K562 (cell line): Measurements from ENCODE around the gene TMEM247. TPM values are rescaled to one million over a fixed set of nuclear protein-coding genes. Genes with fewer than 3 reads are reported as not detected.

Source experiments
- ATAC-seq: fragments of 200-7000 bp; cut with Tn5 transposase; 3 replicates; pipeline ENCODE4 v1.9.1; 2020; ENCODE audit warnings: moderate library complexity
- BruUV-seq: library from RNA; stranded (reverse); fragments of 400-500 nt; replicated peaks from 2 replicates; lab custom pipeline; 2021; lab: Mats Ljungman, UMichigan
- CTCF ChIA-PET: fragments of 300-600 bp; formaldehyde crosslinking; extraction: SDS; loops from one replicate; lab custom pipeline; 2021; ENCODE audit warnings: low intra/inter-chr PET ratio; lab: Yijun Ruan, JAX
- POLR2A ChIA-PET: fragments of 300-600, 350-650 bp; sonication (Branson Sonifier 250); formaldehyde crosslinking; extraction: SDS; loops from one replicate; lab custom pipeline; 2021; ENCODE audit warnings: antibody characterized with exemption, inconsistent platforms; lab: Yijun Ruan, JAX
- DNase-seq, 4 experiments: peaks; one replicate each; pipeline versions ENCODE4 v3.0.0 to v3.0.0-alpha.2; 2011 to 2018; ENCODE audit warnings: low spot score in 3 of 4, mixed read lengths in 3 of 4; ENCODE audit errors: extremely low read depth in 1 of 4
- FAIRE-seq: peaks from 2 replicates; lab custom pipeline; 2011; peaks lifted over from hg19 to GRCh38; lab: Jason Lieb, UNC
- H2AFZ ChIP-seq: 2 replicates; pipeline ENCODE4 v1.6.0; 2011; ENCODE audit warnings: low read depth, low read length, control low read depth, inconsistent platforms
- H3K27ac ChIP-seq: fragments of 200-600 bp; 3 replicates; pipeline ENCODE4 v1.8.0; 2011; ENCODE audit warnings: low read depth, mild to moderate bottlenecking, control low read depth, inconsistent platforms, low read length, moderate library complexity, mixed read lengths; ENCODE audit errors: extremely low read depth
- H3K27me3 ChIP-seq, 2 experiments: fragments of 300-600 bp in 1 of 2; 2 replicates in 1 of 2; 3 replicates in 1 of 2; pipeline versions ENCODE4 v1.6.0 to v1.8.0; 2011; ENCODE audit warnings: inconsistent platforms in 2 of 2, low read length in 2 of 2, mild to moderate bottlenecking in 1 of 2, mixed read lengths in 1 of 2, moderate library complexity in 1 of 2; ENCODE audit not compliant: control insufficient read depth in 2 of 2, insufficient read depth in 2 of 2
- H3K36me3 ChIP-seq: fragments of 300-600 bp; 3 replicates; pipeline ENCODE4 v1.8.0; 2011; ENCODE audit warnings: mild to moderate bottlenecking, low read length, inconsistent platforms; ENCODE audit not compliant: control insufficient read depth, insufficient read depth
- H3K4me1 ChIP-seq, 2 experiments: fragments of 200-600 bp in 1 of 2; replicated peaks in 1 of 2; 2 replicates in 1 of 2; 3 replicates in 1 of 2; pipeline versions ENCODE4 v1.5.1 to v1.8.0; 2011; ENCODE audit warnings: inconsistent platforms in 2 of 2, low read length in 2 of 2, mild to moderate bottlenecking in 1 of 2, mixed read lengths in 1 of 2, moderate library complexity in 1 of 2; ENCODE audit not compliant: control insufficient read depth in 2 of 2, insufficient read depth in 2 of 2
- H3K4me2 ChIP-seq: 2 replicates; pipeline ENCODE4 v1.6.1; 2011; ENCODE audit warnings: low read length, control low read depth, inconsistent platforms, mixed read lengths; ENCODE audit not compliant: insufficient read depth
- H3K4me3 ChIP-seq: fragments of 200-600 bp; sonication (generic), shearing (Covaris generic); 2 replicates; pipeline ENCODE4 v1.5.1; 2016; ENCODE audit warnings: control low read depth, inconsistent platforms
- H3K79me2 ChIP-seq: fragments of 200-600 bp; 3 replicates; pipeline ENCODE4 v1.8.0; 2011; ENCODE audit warnings: low read length, inconsistent platforms; ENCODE audit not compliant: control insufficient read depth, insufficient read depth
- H3K9ac ChIP-seq, 2 experiments: 2 replicates each; pipeline versions ENCODE4 v1.6.0 to v1.6.1; 2011; ENCODE audit warnings: low read depth in 2 of 2, low read length in 2 of 2, control low read depth in 1 of 2, inconsistent platforms in 1 of 2, mild to moderate bottlenecking in 1 of 2, mixed read lengths in 1 of 2; ENCODE audit not compliant: insufficient read depth in 1 of 2
- H3K9me1 ChIP-seq: one replicate; pipeline ENCODE4 v1.6.0; 2011; ENCODE audit warnings: inconsistent platforms, mild to moderate bottlenecking, low read length, moderate library complexity; ENCODE audit not compliant: control insufficient read depth, insufficient read depth
- H3K9me3 ChIP-seq: replicated peaks from 2 replicates; pipeline ENCODE4 v1.5.1; 2011; ENCODE audit warnings: low read depth, low read length, inconsistent platforms; ENCODE audit not compliant: control insufficient read depth, insufficient read depth
- H4K20me1 ChIP-seq: replicated peaks from 2 replicates; pipeline ENCODE4 v1.6.1; 2011; ENCODE audit warnings: low read length, inconsistent platforms, mixed read lengths; ENCODE audit not compliant: control insufficient read depth, insufficient read depth
- SAP30 ChIP-seq: fragments of 200-600 bp; sonication (generic); IDR thresholded peaks from 2 replicates; pipeline ENCODE4 v1.6.1; 2012; ENCODE audit warnings: borderline replicate concordance, low read depth, mild to moderate bottlenecking, moderate library complexity, low read length, control low read depth, inconsistent platforms; ENCODE audit not compliant: insufficient read depth, poor library complexity, severe bottlenecking
- TAF1 ChIP-seq: IDR thresholded peaks from 2 replicates; pipeline ENCODE4 v1.6.1; 2011; ENCODE audit warnings: mild to moderate bottlenecking, low read length, moderate library complexity; ENCODE audit not compliant: insufficient read depth, control insufficient read depth, severe bottlenecking; ENCODE audit errors: extremely low read depth
- ZNF609 ChIP-seq: sonication (generic); formaldehyde crosslinking; IDR thresholded peaks from 2 replicates; pipeline ENCODE4 v1.8.1; 2023; ENCODE audit warnings: missing genetic modification reagents, mild to moderate bottlenecking, borderline replicate concordance
- WGBS: fragments of 100-300 bp; shearing (Covaris generic); methylation state at CpG from one replicate; pipeline ENCODE4 v1.1.6; 2016; ENCODE audit warnings: low coverage, mixed read lengths; ENCODE audit not compliant: insufficient coverage; ENCODE audit errors: missing lambda C conversion rate; 5-methylcytosine and 5-hydroxymethylcytosine counted together
- in situ Hi-C: fragments of 300-500 bp; cut with MboI; formaldehyde crosslinking; loops from 4 replicates; pipeline ENCODE4 v1.15.0; 2018; ENCODE audit warnings: inconsistent platforms, mixed read lengths
- intact Hi-C: fragments of 100-400 bp; cut with micrococcal nuclease; formaldehyde crosslinking; loops from 2 replicates; pipeline ENCODE4 v1.14.2; 2022
- polyA plus RNA-seq, 8 experiments: library from polyadenylated mRNA; depleted of rRNA in 4 of 8; stranded (reverse) in 5 of 8; unstranded in 3 of 8; fragments of >200 nt; fragmentation: Nextera tagmentation in 2 of 8; fragmentation: Illumina TruSeq in 1 of 8; extraction: Ambion mirVana in 2 of 8; extraction: Trizol in 1 of 8; gene quantifications; 2 replicates each; pipeline versions ENCODE4 v1.2.1 to v1.2.3, GENCODE V29; 2011 to 2014; ENCODE audit warnings: inconsistent platforms in 1 of 8, missing spikeins in 1 of 8
- total RNA-seq, 7 experiments: library from RNA; depleted of rRNA in 6 of 7; stranded (reverse); fragments of >200 nt in 6 of 7; fragmentation: Illumina TruSeq in 2 of 7; extraction: Trizol in 2 of 7; gene quantifications; 2 replicates each; pipeline versions ENCODE4 v1.2.1 to v1.2.3, GENCODE V29; 2011 to 2021; ENCODE audit warnings: low replicate concordance in 1 of 7
- TF ChIP-seq, protein P1 (sequence below): sonication (generic); formaldehyde crosslinking; IDR thresholded peaks from 2 replicates; pipeline ENCODE4 v1.8.1; 2022; ENCODE audit warnings: missing genetic modification reagents
- TF ChIP-seq, protein P2 (sequence below): fragments of 250-450 bp; sonication (Bioruptor Pico); IDR thresholded peaks from 2 replicates; pipeline ENCODE4 v1.5.0; 2020; ENCODE audit warnings: mild to moderate bottlenecking, borderline replicate concordance

The TMEM247 gene
- total and polyA plus RNA-seq, 9 of the 15 experiments (the other 6 are each of a cell fraction or from before 2014, with no cell fraction given), result 0.24 to 4.7 (median 3.1) TPM

GRCh38 chr2:46499392-46499785 is 20.0 kb downstream of the TMEM247 start (continued):
- TF ChIP-seq ZNF609 (CRISPR knock-in tag), result no peak
- TF ChIP-seq, protein P1, sequence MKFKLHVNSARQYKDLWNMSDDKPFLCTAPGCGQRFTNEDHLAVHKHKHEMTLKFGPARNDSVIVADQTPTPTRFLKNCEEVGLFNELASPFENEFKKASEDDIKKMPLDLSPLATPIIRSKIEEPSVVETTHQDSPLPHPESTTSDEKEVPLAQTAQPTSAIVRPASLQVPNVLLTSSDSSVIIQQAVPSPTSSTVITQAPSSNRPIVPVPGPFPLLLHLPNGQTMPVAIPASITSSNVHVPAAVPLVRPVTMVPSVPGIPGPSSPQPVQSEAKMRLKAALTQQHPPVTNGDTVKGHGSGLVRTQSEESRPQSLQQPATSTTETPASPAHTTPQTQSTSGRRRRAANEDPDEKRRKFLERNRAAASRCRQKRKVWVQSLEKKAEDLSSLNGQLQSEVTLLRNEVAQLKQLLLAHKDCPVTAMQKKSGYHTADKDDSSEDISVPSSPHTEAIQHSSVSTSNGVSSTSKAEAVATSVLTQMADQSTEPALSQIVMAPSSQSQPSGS (CRISPR knock-in tag), result no peak

GRCh38 chr2:46500801-46501200 is 21.4 kb downstream of the TMEM247 start:
- no peak overlapping the region for H3K4me3 ChIP-seq
- ATAC-seq, result no peak
- CTCF ChIA-PET, result no interaction called here
- POLR2A ChIA-PET, result interaction anchor here (0.8 kb wide), 1 partner anchor 164 kb away, joined by 3 read pairs; no protein-coding TSS in a partner anchor
- H4K20me1 ChIP-seq, result no peaks in the 10 kb centered on the region
- peak overlapping the region; percentile 99; the same call in 1 of the 2 replicates for H3K4me2 ChIP-seq
- no peaks in the 10 kb centered on the region for H3K9me3 ChIP-seq
- no peaks in the 10 kb centered on the region for H3K27me3 ChIP-seq
- peak; percentile 19 for FAIRE-seq
- H2AFZ ChIP-seq, result peak overlapping the region; percentile 100
- BruUV-seq, result no TSS peak
- no peak overlapping the region for H3K9ac ChIP-seq
- H3K9me1 ChIP-seq, result no peaks in the 10 kb centered on the region
- H3K4me1 ChIP-seq, result peaks cover 4 to 6% of the 10 kb centered on the region in 2 experiments; a peak in 2 of 5 replicates
- H3K27ac ChIP-seq, result no peak overlapping the region
- H3K36me3 ChIP-seq, result no peaks in the 10 kb centered on the region
- intact Hi-C loops, result no loop called here
- no peaks in the 10 kb centered on the region for H3K79me2 ChIP-seq
- in situ Hi-C loops, result no loop called here
- no peak for DNase-seq
- 78% methylated on average over 4 of the region's 6 CpGs for WGBS
- TF ChIP-seq, protein P2, sequence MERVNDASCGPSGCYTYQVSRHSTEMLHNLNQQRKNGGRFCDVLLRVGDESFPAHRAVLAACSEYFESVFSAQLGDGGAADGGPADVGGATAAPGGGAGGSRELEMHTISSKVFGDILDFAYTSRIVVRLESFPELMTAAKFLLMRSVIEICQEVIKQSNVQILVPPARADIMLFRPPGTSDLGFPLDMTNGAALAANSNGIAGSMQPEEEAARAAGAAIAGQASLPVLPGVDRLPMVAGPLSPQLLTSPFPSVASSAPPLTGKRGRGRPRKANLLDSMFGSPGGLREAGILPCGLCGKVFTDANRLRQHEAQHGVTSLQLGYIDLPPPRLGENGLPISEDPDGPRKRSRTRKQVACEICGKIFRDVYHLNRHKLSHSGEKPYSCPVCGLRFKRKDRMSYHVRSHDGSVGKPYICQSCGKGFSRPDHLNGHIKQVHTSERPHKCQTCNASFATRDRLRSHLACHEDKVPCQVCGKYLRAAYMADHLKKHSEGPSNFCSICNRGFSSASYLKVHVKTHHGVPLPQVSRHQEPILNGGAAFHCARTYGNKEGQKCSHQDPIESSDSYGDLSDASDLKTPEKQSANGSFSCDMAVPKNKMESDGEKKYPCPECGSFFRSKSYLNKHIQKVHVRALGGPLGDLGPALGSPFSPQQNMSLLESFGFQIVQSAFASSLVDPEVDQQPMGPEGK (CRISPR knock-in tag), result no peak
- no peak for TF ChIP-seq TAF1
- TF ChIP-seq SAP30, result no peak
